Fibroblast of pulmonary artery (primary cell): ENCODE data around the gene ARMC6.
"Not testable (repeated sequence)": the region's sequence is repeated elsewhere in the genome, so short reads cannot be mapped to it uniquely, and the experiment has no call there.

Source experiments
- DNase-seq: peaks from one replicate; pipeline ENCODE4 v3.0.0-alpha.2; 2010; ENCODE audit warnings: low read depth
- H3K4me3 ChIP-seq: replicated peaks from 2 replicates; pipeline ENCODE4 v1.5.1; 2011; ENCODE audit warnings: low read depth, mild to moderate bottlenecking, control low read depth, low read length, moderate library complexity
- TF ChIP-seq, protein P1 (sequence below): IDR thresholded peaks from 2 replicates; pipeline ENCODE4 v1.5.1; 2011; ENCODE audit warnings: mild to moderate bottlenecking, control low read depth, low read length, inconsistent platforms; ENCODE audit errors: missing control alignments

Gene ARMC6

DNA sequence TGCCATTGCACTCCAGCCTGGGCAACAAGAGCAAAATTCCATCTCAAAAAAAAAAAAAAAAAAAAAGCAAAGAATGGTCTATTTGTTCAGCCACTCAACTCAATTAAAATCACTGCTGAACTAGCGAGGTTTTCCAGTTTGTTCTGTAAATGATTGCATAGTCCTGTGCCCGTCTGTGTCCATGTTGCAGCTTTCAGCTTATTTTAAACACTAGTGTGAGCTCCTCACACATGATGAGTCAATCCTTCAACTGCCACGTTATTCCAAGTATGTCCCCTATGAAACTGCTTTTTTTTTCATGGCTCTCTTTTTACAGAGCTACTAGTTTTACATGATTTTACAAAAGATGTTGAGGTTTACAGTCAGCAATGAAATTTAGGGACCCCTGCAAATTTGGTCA lies 12.3 kb upstream of the ARMC6 start:
- TF ChIP-seq, protein P1, sequence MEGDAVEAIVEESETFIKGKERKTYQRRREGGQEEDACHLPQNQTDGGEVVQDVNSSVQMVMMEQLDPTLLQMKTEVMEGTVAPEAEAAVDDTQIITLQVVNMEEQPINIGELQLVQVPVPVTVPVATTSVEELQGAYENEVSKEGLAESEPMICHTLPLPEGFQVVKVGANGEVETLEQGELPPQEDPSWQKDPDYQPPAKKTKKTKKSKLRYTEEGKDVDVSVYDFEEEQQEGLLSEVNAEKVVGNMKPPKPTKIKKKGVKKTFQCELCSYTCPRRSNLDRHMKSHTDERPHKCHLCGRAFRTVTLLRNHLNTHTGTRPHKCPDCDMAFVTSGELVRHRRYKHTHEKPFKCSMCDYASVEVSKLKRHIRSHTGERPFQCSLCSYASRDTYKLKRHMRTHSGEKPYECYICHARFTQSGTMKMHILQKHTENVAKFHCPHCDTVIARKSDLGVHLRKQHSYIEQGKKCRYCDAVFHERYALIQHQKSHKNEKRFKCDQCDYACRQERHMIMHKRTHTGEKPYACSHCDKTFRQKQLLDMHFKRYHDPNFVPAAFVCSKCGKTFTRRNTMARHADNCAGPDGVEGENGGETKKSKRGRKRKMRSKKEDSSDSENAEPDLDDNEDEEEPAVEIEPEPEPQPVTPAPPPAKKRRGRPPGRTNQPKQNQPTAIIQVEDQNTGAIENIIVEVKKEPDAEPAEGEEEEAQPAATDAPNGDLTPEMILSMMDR, result no peak
- DNase-seq, result peak; percentile 29

DNA sequence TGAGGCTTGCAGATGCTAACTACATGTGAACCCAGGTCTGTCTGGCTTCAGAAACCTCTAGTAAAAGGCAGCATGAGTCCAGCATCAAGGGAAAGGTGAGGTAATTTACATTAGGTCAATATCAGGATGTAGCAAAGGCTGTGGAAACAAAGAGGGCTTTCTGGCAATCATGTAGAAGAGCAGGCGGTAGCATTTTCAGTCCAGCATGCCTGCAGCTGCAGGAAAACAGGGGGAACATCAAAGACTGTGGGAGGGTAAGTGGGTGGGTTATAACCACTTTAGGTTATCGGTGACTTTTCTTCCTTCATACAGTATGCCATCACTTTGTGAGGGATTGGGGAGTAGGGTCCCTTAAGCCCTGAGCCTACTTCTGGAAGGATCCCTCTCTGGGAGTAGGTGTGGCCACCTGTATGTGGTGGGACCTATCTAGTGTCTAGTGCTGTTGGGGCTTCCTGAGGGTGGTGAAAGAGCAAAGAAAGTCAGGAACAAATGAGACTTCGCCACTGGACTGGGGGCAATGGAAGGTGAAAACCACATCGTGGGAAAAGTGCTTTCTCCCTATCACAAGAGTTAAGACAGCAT lies 10.9 kb upstream of the ARMC6 start:
- TF ChIP-seq, protein P1, result no peak
- H3K4me3 ChIP-seq, result no peak overlapping the region
- no peak for DNase-seq

More for the DNA sequence above, 12.3 kb upstream of the ARMC6 start:
- no peak overlapping the region for H3K4me3 ChIP-seq

DNA sequence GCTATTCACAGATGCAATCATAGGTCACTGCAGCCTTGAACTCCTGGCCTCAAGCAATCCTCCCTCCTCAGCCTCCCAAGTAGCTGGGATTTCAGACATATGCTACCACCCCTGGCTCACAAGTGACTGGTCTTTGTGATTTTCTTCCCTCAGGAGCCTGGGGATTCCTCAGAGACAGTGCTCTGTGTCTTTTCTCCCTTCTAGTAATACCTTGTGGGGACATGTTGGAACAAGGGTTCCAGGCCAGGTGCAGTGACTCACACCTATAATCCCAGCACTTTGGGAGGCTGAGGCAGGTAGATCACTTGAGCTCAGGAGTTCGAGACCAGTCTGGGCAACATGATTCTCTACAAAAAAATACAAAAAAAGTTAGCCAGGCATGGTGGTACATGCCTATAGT lies 10.0 kb upstream of the ARMC6 start:
- not testable (repeated sequence) for H3K4me3 ChIP-seq, DNase-seq

DNA sequence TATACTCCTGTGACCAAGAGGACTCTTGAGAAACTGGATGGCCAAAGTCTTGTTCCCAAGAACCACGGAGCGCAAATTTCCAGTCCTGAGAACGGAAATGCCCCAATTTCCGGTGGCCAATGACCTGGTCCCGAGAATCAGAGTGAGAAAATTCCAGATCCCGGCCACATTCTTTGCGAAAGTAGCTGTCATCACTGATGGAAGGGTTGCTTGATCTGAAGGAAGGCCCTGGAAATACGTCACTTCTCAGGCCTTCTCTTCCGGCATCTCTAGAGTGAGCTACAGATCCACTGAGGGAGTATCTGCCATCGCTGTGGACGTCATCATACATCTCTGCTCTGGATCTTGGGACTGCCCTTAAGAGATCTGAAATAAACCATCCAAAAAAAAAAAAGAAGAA lies 7.5 kb upstream of the ARMC6 start:
- H3K4me3 ChIP-seq, result no peak overlapping the region
- TF ChIP-seq, protein P1, result no peak
- no peak for DNase-seq

DNA sequence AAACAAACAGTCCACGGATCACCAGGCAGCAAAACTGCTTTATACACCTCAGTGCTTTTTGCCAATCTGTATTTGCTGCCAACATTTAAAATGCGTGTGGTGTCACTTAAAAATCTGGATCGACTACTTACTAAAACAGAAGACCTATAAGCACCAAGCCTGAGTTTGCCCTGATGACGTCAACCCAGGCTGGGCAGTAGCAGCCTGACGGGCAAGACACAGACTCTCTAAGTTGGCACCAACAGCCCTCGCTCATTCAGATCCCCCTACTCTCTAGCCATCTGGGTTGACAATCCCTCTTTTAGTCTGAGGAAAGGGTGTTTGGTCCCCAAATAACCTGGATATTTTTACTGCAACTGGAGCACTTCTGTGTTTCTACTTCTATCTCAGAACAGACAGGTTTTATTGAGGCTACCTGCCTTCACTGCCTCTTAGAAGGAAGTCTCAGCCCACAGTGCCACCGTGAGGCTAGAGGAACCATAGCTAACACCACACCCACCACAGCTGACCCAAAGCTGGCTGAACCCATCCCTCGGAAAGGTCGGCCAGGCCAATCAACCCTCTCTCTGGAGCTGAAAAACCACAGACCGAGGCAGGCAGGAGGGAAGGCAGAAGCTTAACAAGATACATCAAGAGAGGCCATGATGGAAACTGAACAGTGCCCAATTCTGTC lies 7.0 kb upstream of the ARMC6 start:
- H3K4me3 ChIP-seq, result no peak overlapping the region
- TF ChIP-seq, protein P1, result no peak
- peak; percentile 10 for DNase-seq

DNA sequence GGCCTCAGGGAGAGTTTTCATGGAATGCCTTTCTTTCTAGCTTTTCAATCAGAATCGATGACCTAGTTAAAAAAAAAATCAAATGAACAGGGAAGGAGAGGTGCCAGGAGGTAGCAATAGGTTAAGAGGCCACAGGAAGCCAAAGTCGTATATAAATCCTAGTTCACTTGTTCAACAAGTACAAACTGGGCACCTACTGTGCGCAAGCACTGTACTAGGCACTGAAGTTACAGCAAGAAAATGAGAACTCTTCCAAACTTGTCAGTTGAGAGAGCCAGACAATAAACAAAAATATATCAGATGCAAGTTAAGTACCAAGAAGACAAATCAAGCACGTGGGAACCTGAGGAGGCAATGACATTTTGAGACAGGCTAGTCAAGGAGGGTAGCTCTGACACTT lies 6.2 kb upstream of the ARMC6 start:
- TF ChIP-seq, protein P1, result no peak
- no peak overlapping the region for H3K4me3 ChIP-seq
- DNase-seq, result no peak

DNA sequence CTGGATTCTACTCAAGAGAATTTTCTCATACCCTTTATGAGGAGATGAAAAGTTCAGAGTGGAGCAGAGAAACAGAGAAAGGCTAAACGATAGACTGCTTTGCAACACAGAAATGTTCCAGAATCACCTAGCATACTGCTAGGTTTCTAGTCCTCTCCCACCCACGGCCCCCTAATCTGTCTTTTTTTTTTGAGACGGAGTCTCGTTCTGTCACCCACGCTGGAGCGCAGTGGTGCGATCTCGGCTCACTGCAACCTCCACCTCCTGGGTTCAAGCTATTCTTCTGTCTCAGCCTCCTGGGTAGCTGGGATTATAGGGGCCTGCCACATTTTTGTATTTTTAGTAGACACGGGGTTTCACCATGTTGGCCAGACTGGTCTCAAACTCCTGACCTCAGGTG lies 4.9 kb upstream of the ARMC6 start:
- TF ChIP-seq, protein P1, result no peak
- no peak overlapping the region for H3K4me3 ChIP-seq
- no peak for DNase-seq
